ENCODE measurements around the gene KCNQ2.

KCNQ2 gene

GRCh38 chr20:63454731-63455567, 17.5 kb downstream of the KCNQ2 start:
- DNase-seq (ENCODE audit: low read depth) = no peak

GRCh38 chr20:63452821-63453523, 19.5 kb downstream of the KCNQ2 start:
- no peak for DNase-seq (ENCODE audit: low read depth)

- DNase-seq (ENCODE audit: low read depth) = no peak
These were observed 20.1 kb downstream of the KCNQ2 start for GRCh38 chr20:63452341-63452740.

GRCh38 chr20:63451821-63452220, 20.6 kb downstream of the KCNQ2 start:
- no peak for DNase-seq (ENCODE audit: low read depth)

GRCh38 chr20:63449796-63450730, 22.4 kb downstream of the KCNQ2 start:
- DNase-seq (ENCODE audit: low read depth) = no peak

GRCh38 chr20:63449025-63449424, 23.4 kb downstream of the KCNQ2 start:
- no peak for DNase-seq (ENCODE audit: low read depth)

GRCh38 chr20:63448031-63448430, 24.4 kb downstream of the KCNQ2 start:
- no peak for DNase-seq (ENCODE audit: low read depth)

- no peak for DNase-seq (ENCODE audit: low read depth)
These were observed 25.1 kb downstream of the KCNQ2 start for GRCh38 chr20:63447320-63447719.

GRCh38 chr20:63446216-63447024, 26.0 kb downstream of the KCNQ2 start:
- no peak for DNase-seq (ENCODE audit: low read depth)

GRCh38 chr20:63445075-63445734, 27.2 kb downstream of the KCNQ2 start:
- no peak for DNase-seq (ENCODE audit: low read depth)

- no peak for DNase-seq (ENCODE audit: low read depth)
These were observed 27.9 kb downstream of the KCNQ2 start for GRCh38 chr20:63444548-63444947.

GRCh38 chr20:63443606-63444395, 28.7 kb downstream of the KCNQ2 start:
- no peak for DNase-seq (ENCODE audit: low read depth)

GRCh38 chr20:63442100-63442493, 30.4 kb downstream of the KCNQ2 start:
- DNase-seq (ENCODE audit: low read depth) = peak; percentile 49

GRCh38 chr20:63441136-63442099, 31.0 kb downstream of the KCNQ2 start:
- no peak for DNase-seq (ENCODE audit: low read depth)

- DNase-seq (ENCODE audit: low read depth) = no peak
These were observed 32.0 kb downstream of the KCNQ2 start for GRCh38 chr20:63440366-63440955.

GRCh38 chr20:63439866-63440265, 32.6 kb downstream of the KCNQ2 start:
- no peak for DNase-seq (ENCODE audit: low read depth)

GRCh38 chr20:63438121-63438520, 34.3 kb downstream of the KCNQ2 start:
- no peak for DNase-seq (ENCODE audit: low read depth)

- DNase-seq (ENCODE audit: low read depth) = no peak
These were observed 36.9 kb downstream of the KCNQ2 start for GRCh38 chr20:63435552-63435951.
